RPMI8226 (cell line): ENCODE measurements around the gene DDTL.
A peak's percentile ranks its signal among the peaks of the same experiment; 100 is the strongest.
"Not testable (repeated sequence)": the region's sequence is repeated elsewhere in the genome, so short reads cannot be mapped to it uniquely, and the experiment has no call there.

Source experiments
- DNase-seq: peaks from one replicate; pipeline ENCODE4 v3.0.0-alpha.2; 2015

Gene DDTL

GRCh38 chr22:23966568-23966967, at the start of gene DDTL:
Gene DDTL (plus strand): TSS chr22:23966888. CDS start chr22:23966915, 27 bp downstream.
- not testable (repeated sequence) for DNase-seq

- not testable (repeated sequence) for DNase-seq
Observed at GRCh38 chr22:23920267-23920611, 46.4 kb upstream of the DDTL start.

GRCh38 chr22:23921586-23922201, 45.0 kb upstream of the DDTL start:
- not testable (repeated sequence) for DNase-seq

GRCh38 chr22:23922921-23923320, 43.8 kb upstream of the DDTL start:
- DNase-seq: no peak

GRCh38 chr22:23925020-23925606, 41.6 kb upstream of the DDTL start:
- no peak for DNase-seq

GRCh38 chr22:23926561-23926960, 40.1 kb upstream of the DDTL start:
- no peak for DNase-seq

GRCh38 chr22:23938328-23939016, 28.2 kb upstream of the DDTL start:
- DNase-seq: no peak

- no peak for DNase-seq
Observed at GRCh38 chr22:23939017-23939357, 27.7 kb upstream of the DDTL start.

- not testable (repeated sequence) for DNase-seq
Observed at GRCh38 chr22:23940166-23940565, 26.5 kb upstream of the DDTL start.

- DNase-seq: not testable (repeated sequence)
Observed at GRCh38 chr22:23947391-23947790, 19.3 kb upstream of the DDTL start.

GRCh38 chr22:23949764-23950163, 16.9 kb upstream of the DDTL start:
- not testable (repeated sequence) for DNase-seq

GRCh38 chr22:23951383-23951782, 15.3 kb upstream of the DDTL start:
- DNase-seq: not testable (repeated sequence)

GRCh38 chr22:23952794-23953405, 13.8 kb upstream of the DDTL start:
- not testable (repeated sequence) for DNase-seq

- not testable (repeated sequence) for DNase-seq
Observed at GRCh38 chr22:23953485-23953884, 13.2 kb upstream of the DDTL start.

GRCh38 chr22:23954193-23954990, 12.3 kb upstream of the DDTL start:
- DNase-seq: not testable (repeated sequence)

- not testable (repeated sequence) for DNase-seq
Observed at GRCh38 chr22:23954991-23955305, 11.7 kb upstream of the DDTL start.

GRCh38 chr22:23955886-23956285, 10.8 kb upstream of the DDTL start:
- not testable (repeated sequence) for DNase-seq

- peak; percentile 57 for DNase-seq
Observed at GRCh38 chr22:23956301-23956900, 10.3 kb upstream of the DDTL start.

GRCh38 chr22:23961084-23961771, 5.5 kb upstream of the DDTL start, which contains the start of gene GSTT2B:
Gene GSTT2B (minus strand): TSS chr22:23961195. CDS start chr22:23961131, 64 bp downstream.
- not testable (repeated sequence) for DNase-seq

GRCh38 chr22:23966094-23966493, 594 bp upstream of the DDTL start:
- not testable (repeated sequence) for DNase-seq

- no peak for DNase-seq
Observed at GRCh38 chr22:23969071-23969470, 2.4 kb downstream of the DDTL start.

- no peak for DNase-seq
Observed at GRCh38 chr22:23970201-23970641, 3.5 kb downstream of the DDTL start.
